ENCODE measurements around the gene DPH3.

Gene DPH3

DNA sequence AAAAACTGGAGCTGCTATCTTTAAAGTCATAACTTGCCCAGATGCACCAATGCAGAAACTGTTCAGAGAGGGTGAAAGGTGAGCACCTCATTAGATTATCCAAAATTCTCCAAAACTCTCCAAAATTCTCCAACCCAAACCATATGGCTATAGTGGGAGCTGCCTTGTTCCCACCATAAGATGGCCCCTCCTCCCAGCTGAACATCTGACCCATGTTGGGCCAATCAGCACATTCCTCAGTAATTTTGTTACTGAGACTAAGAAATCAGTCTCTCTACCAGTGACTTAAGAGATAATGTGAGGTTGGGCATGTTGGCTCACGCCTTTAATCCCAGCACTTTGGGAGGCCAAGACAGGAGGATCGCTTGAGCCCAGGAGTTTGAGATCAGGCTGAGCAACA is 32.8 kb downstream of the DPH3 start:
- DNase-seq = no peak

DNA sequence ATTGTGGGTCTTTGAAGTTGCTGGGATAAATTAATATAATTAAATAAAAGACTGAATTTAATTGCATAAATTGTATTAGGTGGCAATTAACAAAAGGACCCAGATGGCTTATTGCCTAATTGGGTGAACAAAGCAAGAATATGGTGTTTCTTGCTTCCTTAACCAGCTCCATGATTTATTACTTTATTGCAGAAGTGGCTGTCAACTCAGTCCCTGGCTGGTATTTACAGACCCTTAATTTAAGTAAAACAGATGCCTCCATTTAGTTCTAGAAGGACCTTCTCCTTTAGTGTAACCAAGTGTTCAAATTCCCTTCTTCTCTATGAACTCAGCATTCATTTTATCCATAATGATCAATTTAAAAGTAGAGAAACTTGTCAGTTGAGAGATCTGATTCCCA is 35.1 kb downstream of the DPH3 start:
- no peak for DNase-seq

DNA sequence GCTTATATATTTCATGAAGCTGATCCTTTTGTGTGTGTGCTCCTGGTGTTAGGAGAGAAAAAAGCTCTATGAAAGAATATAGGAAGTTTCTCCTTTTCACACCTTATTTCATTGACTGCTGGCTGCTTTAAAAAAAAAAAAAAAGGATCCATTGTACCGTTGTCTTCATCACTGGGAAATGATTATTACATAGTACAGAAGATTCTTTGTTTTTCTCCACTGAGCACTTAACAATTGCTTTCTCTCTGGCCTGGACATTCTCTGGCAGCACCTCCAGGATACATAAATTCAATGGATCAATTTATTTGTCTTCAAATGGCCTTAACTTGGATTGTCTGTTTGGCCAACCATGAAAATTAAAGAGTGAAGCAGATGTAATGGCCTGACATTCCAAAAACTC is 37.2 kb downstream of the DPH3 start:
- no peak for DNase-seq

DNA sequence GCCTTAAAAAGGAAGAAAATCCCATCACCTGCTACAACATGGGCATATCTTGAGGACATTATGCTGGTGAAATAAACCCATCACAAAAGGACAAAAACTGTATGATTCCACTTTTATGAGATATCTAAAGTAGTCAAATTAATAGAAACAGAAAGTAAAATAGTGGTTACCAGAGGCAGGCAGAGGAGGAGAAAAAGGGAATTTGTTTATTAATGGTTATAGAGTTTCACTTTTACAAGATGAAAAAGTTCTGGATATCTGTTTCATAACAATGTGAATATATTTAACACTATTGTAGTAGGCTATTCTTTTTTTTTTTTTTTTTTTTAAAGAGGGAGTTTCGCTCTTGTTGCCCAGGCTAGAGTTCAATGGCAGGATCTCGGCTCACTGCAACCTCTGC is 40.4 kb downstream of the DPH3 start:
- DNase-seq = no peak

DNA sequence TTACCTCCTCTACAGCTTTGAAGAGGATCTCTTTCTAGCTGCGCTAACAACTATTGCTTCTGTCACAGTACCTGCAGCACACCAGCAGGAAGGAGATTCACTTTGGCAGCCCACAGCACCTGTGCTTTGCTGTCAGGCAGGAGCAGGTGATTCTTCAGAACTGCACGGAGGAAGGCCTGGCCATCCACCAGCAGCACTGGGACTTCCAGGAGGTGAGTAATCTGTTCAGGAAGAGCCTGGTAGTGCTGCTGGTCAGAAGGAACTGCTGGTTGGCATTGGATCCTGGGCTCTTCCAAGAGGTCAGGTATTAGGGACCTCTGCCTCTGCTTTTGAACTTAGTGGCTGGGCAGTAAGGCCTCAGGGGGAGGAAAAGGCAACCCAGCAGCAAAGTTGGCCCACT is 42.2 kb downstream of the DPH3 start:
- peak in 1 of 14 donors; percentile 12 for DNase-seq

- no peak for DNase-seq
Observed at GRCh38 chr3:16221990-16222389, 42.8 kb downstream of the DPH3 start.

DNA sequence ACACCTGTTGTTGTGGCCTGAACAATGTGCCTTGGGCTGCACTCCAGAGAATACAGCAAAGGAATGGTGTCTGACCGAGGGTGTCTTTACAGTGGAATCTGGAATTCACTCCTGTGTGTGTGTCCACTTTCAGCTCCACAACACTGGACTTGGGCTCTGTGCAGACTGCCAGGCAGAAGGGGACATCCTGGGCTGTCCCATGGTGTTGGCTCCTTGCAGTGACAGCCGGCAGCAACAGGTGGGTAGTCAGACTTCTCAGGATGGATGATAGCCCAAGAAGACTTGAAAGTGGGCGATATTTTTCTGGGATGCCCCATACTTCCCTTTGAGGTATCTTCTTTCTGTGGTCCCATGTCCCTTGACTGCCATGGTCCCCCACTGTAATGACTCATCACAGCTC is 45.0 kb downstream of the DPH3 start:
- no peak for DNase-seq

- no peak for DNase-seq
Observed at GRCh38 chr3:16216373-16216935, 48.3 kb downstream of the DPH3 start.

- no peak for DNase-seq
Observed at GRCh38 chr3:16214366-16214765, 50.4 kb downstream of the DPH3 start.

DNA sequence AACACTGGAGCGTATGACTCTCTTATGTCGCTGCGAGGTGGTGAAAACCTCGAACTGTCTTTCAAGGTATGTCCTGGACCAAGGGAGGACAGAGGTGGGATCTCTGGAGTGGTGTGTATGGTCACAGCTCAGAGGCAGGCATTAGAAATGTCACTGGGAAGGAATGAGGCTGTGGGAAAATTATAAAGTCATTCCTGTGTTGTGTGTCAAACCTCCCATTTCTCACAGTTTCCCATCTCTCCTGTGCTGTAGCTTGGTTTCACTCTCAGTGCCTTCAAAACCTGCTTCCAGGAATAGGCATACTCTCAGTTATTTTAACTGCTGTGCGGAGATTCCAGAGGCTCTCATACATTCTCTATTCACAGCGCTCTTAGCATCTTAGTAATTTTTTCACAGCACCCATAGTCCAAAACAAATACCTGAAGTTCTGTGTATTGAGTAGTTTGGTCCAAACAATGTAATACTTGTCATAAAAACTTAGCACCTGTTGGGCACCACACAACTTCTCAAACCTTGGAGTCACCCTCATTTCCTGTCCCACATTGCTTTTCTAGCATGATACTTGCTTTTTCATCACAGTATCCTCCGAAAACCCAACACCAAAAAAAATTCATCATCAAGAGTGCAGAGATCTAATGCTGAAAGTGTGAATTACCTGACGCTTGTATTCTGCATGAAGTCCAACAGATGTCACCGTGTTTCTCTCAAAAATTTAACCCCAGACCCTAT is 53.4 kb downstream of the DPH3 start:
- no peak for DNase-seq
